Measurements from ENCODE around the gene MAVS.
"Not testable (repeated sequence)": the region's sequence is repeated elsewhere in the genome, so short reads cannot be mapped to it uniquely, and the experiment has no call there.

MAVS gene

GRCh38 chr20:3902446-3902845 lies 55.8 kb downstream of the MAVS start:
- no peaks in the 10 kb centered on the region for H3K27me3 ChIP-seq
- H3K36me3 ChIP-seq = peaks cover 24% of the 10 kb centered on the region
- H3K4me1 ChIP-seq = peaks cover 76% of the 10 kb centered on the region
- H3K4me3 ChIP-seq = no peak overlapping the region
- H4K20me1 ChIP-seq = peaks cover 100% of the 10 kb centered on the region
- H3K4me2 ChIP-seq = no peak overlapping the region
- no peak overlapping the region for H3K27ac ChIP-seq
- no peak for TF ChIP-seq Cebpa-rat (IDR thresholded peaks at IDR 0.05)
- no peaks in the 10 kb centered on the region for H3K9me3 ChIP-seq
- H3K9ac ChIP-seq = no peak overlapping the region

DNA sequence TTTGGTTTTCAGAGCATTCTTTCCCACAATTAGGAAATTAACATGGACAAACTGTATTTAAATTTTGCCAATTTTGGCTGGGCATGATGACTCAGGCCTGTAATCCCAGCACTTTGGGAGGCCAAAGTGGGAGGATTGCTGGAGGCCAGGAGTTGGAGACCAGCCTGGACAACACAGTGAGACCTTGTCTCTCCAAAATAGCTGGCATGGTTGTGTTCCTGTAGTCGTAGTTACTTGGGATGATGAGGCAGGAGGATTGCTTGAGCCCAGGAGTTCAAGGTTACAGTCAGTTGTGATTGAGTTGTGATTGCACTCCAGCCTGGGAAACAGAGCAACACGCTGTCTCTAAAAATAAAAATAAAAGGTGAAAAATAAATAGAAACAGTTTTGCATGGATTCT lies 57.6 kb downstream of the MAVS start:
- Histone ChIP-seq H3K9ac (no peak overlapping the region), H3K27ac (no peak overlapping the region), H4K20me1 (peaks cover 100% of the 10 kb centered on the region), H3K4me1 (peaks cover 74% of the 10 kb centered on the region), H3K27me3 (no peaks in the 10 kb centered on the region), H3K4me2 (no peak overlapping the region), H3K9me3 (no peaks in the 10 kb centered on the region), H3K4me3 (no peak overlapping the region), H3K36me3 (peaks cover 37% of the 10 kb centered on the region)
- no peak for TF ChIP-seq Cebpa-rat (IDR thresholded peaks at IDR 0.05)

DNA sequence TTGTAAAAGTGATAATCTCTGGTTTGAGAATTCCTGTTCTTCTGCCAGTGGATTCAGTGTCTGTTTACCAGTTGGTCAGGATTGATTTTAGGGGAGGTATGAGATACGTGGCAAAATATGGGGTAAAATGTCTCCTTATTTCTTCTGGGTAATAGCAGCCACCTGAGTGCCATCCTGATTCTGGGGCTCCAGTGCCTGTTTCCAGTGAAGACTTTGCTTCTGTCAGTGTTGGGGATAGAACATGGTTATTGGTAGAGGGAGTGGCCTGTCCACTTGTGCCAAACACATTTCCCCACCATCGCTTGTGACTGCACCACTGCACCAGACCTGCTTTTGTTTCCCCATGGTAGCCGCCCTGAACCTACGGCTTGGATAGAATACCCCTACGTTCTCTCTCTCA lies 58.2 kb downstream of the MAVS start:
- Histone ChIP-seq H3K9ac (no peak overlapping the region), H3K27ac (no peak overlapping the region), H4K20me1 (peaks cover 100% of the 10 kb centered on the region), H3K4me2 (no peak overlapping the region), H3K9me3 (no peaks in the 10 kb centered on the region), H3K4me1 (peaks cover 67% of the 10 kb centered on the region), H3K4me3 (no peak overlapping the region), H3K36me3 (peaks cover 43% of the 10 kb centered on the region), H3K27me3 (no peaks in the 10 kb centered on the region)
- TF ChIP-seq Cebpa-rat (IDR thresholded peaks at IDR 0.05) = no peak

GRCh38 chr20:3906744-3907721 lies 60.4 kb downstream of the MAVS start:
- H3K4me2 ChIP-seq, H3K9me3 ChIP-seq, H3K9ac ChIP-seq, H3K4me3 ChIP-seq, H3K27me3 ChIP-seq, H3K27ac ChIP-seq: not testable (repeated sequence)
- Histone ChIP-seq H3K36me3 (peaks cover 58% of the 10 kb centered on the region), H3K4me1 (peaks cover 46% of the 10 kb centered on the region), H4K20me1 (peaks cover 100% of the 10 kb centered on the region)

- no peak overlapping the region for H3K4me2 ChIP-seq
- H3K9me3 ChIP-seq = no peaks in the 10 kb centered on the region
- no peak overlapping the region for H3K9ac ChIP-seq
- no peak overlapping the region for H3K4me3 ChIP-seq
- H3K27ac ChIP-seq = no peak overlapping the region
- H3K27me3 ChIP-seq = no peaks in the 10 kb centered on the region
- peaks cover 31% of the 10 kb centered on the region for H3K4me1 ChIP-seq
- H4K20me1 ChIP-seq = peaks cover 100% of the 10 kb centered on the region
- TF ChIP-seq Cebpa-rat (IDR thresholded peaks at IDR 0.05) = no peak
- H3K36me3 ChIP-seq = peaks cover 69% of the 10 kb centered on the region
Measured at GRCh38 chr20:3908667-3909066, 62.0 kb downstream of the MAVS start.

GRCh38 chr20:3909952-3910366 lies 63.3 kb downstream of the MAVS start:
- no peak for TF ChIP-seq Cebpa-rat (IDR thresholded peaks at IDR 0.05)
- peaks cover 98% of the 10 kb centered on the region for H4K20me1 ChIP-seq
- H3K9ac ChIP-seq = no peak overlapping the region
- H3K4me1 ChIP-seq = peaks cover 25% of the 10 kb centered on the region
- peaks cover 76% of the 10 kb centered on the region for H3K36me3 ChIP-seq
- H3K27me3 ChIP-seq = no peaks in the 10 kb centered on the region
- H3K4me3 ChIP-seq = no peak overlapping the region
- no peak overlapping the region for H3K4me2 ChIP-seq
- H3K9me3 ChIP-seq = no peaks in the 10 kb centered on the region
- no peak overlapping the region for H3K27ac ChIP-seq

DNA sequence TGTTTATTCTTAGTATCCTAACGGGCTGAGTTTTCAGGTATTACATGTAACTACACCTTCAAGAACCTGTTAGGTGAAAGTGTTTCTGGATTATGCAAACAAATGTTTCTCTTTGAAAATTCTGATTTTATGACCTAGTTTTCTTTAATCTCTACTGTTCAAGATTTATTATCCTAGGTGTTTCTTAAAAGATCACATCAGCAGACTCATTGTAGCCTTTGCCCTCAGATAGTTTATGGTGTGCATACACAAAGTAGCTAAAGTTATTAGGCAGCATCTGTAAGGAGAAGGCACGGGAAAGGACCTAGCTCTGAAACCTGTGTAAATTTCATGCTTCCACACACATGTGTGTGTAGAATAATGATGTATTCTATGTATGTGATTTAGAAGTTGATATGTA lies 64.2 kb downstream of the MAVS start:
- peaks cover 84% of the 10 kb centered on the region for H3K36me3 ChIP-seq
- H3K9ac ChIP-seq = no peak overlapping the region
- H4K20me1 ChIP-seq = peaks cover 97% of the 10 kb centered on the region
- H3K4me3 ChIP-seq = no peak overlapping the region
- no peaks in the 10 kb centered on the region for H3K27me3 ChIP-seq
- no peak overlapping the region for H3K27ac ChIP-seq
- peaks cover 24% of the 10 kb centered on the region for H3K4me1 ChIP-seq
- TF ChIP-seq Cebpa-rat (IDR thresholded peaks at IDR 0.05) = no peak
- H3K4me2 ChIP-seq = no peak overlapping the region
- H3K9me3 ChIP-seq = no peaks in the 10 kb centered on the region

- H3K27ac ChIP-seq = no peak overlapping the region
- H3K4me1 ChIP-seq = peaks cover 15% of the 10 kb centered on the region
- no peak overlapping the region for H3K4me3 ChIP-seq
- no peak overlapping the region for H3K4me2 ChIP-seq
- no peaks in the 10 kb centered on the region for H3K27me3 ChIP-seq
- H3K9me3 ChIP-seq = no peaks in the 10 kb centered on the region
- H4K20me1 ChIP-seq = peaks cover 97% of the 10 kb centered on the region
- H3K36me3 ChIP-seq = peaks cover 94% of the 10 kb centered on the region
- no peak overlapping the region for H3K9ac ChIP-seq
- no peak for TF ChIP-seq Cebpa-rat (IDR thresholded peaks at IDR 0.05)
Measured at GRCh38 chr20:3911956-3912355, 65.3 kb downstream of the MAVS start.

GRCh38 chr20:3914446-3914845 lies 67.8 kb downstream of the MAVS start:
- H3K27me3 ChIP-seq = no peaks in the 10 kb centered on the region
- H3K9me3 ChIP-seq = no peaks in the 10 kb centered on the region
- no peaks in the 10 kb centered on the region for H3K4me1 ChIP-seq
- no peak overlapping the region for H3K4me2 ChIP-seq
- no peak for TF ChIP-seq Cebpa-rat (IDR thresholded peaks at IDR 0.05)
- H3K4me3 ChIP-seq = no peak overlapping the region
- H4K20me1 ChIP-seq = peaks cover 87% of the 10 kb centered on the region
- H3K27ac ChIP-seq = no peak overlapping the region
- H3K9ac ChIP-seq = no peak overlapping the region
- H3K36me3 ChIP-seq = peaks cover 97% of the 10 kb centered on the region

DNA sequence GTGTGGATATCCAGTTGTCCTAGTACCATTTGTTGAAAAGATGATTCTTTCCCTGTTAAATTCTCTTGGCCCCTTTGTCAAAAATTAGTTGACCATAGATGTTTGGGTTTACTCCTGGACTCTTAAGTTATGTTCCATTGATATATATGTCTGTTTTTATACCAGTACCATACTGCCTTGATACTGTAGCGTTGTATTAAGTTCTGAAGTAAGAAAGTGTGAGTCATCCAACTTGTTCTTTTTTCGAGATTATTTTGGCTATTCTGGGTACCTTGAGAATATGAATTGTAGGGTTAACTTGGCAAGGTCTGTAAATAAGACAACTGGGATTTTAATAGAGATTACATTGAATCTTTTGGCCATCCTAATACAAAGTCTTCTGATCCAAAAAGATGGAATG lies 69.1 kb downstream of the MAVS start:
- Histone ChIP-seq H3K4me1 (peaks cover 7% of the 10 kb centered on the region), H4K20me1 (peaks cover 81% of the 10 kb centered on the region), H3K27me3 (no peaks in the 10 kb centered on the region), H3K36me3 (peaks cover 96% of the 10 kb centered on the region), H3K27ac (no peak overlapping the region), H3K4me2 (no peak overlapping the region), H3K4me3 (no peak overlapping the region), H3K9ac (no peak overlapping the region), H3K9me3 (no peaks in the 10 kb centered on the region)
- TF ChIP-seq Cebpa-rat (IDR thresholded peaks at IDR 0.05) = no peak
